Forelimb muscle (tissue), 1 donor: ENCODE results near the gene STAU1. TPM values are rescaled to one million over a fixed set of nuclear protein-coding genes. Genes with fewer than 3 reads are reported as not detected.
"Not testable (repeated sequence)": the region's sequence is repeated elsewhere in the genome, so short reads cannot be mapped to it uniquely, and the experiment has no call there.

Source experiments
- DNase-seq: peaks from one replicate; pipeline ENCODE4 v3.0.0-alpha.2; 2013; ENCODE audit warnings: low read depth
- polyA plus RNA-seq: library from polyadenylated mRNA; unstranded; fragments of 120-200 nt; gene quantifications from one replicate; pipeline ENCODE4 v1.2.1, GENCODE V29; 2013; ENCODE audit not compliant: insufficient read length

STAU1 gene
- polyA plus RNA-seq, 1 donor, result 52.1 TPM

- DNase-seq, result no peak
Measured at GRCh38 chr20:49118307-49118706, 69.8 kb downstream of the STAU1 start.

- no peak for DNase-seq
Measured at GRCh38 chr20:49115564-49115963, 72.6 kb downstream of the STAU1 start.

- no peak for DNase-seq
Measured at GRCh38 chr20:49112596-49113274, 75.4 kb downstream of the STAU1 start.

- DNase-seq, result no peak
Measured at GRCh38 chr20:49110767-49111694, 77.1 kb downstream of the STAU1 start.

DNA sequence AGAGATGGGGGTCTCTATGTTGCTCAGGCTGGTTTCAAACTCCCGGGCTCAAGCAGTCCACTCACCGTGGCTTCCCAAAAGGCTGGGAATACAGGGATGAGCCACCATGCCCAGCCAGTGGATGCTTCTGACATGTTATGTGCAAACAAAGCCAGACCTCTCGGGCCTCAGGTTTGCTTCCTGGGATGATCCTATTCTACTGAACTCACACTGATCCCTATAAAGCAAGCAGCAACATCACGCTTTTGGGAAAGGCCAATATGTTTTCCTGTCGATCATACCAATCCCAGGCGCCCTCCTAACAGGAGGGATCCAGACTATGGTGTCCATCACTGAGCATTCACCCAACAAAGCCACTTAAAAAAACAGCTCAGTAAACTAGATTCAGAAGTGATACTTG lies 81.8 kb downstream of the STAU1 start:
- DNase-seq, result no peak

DNA sequence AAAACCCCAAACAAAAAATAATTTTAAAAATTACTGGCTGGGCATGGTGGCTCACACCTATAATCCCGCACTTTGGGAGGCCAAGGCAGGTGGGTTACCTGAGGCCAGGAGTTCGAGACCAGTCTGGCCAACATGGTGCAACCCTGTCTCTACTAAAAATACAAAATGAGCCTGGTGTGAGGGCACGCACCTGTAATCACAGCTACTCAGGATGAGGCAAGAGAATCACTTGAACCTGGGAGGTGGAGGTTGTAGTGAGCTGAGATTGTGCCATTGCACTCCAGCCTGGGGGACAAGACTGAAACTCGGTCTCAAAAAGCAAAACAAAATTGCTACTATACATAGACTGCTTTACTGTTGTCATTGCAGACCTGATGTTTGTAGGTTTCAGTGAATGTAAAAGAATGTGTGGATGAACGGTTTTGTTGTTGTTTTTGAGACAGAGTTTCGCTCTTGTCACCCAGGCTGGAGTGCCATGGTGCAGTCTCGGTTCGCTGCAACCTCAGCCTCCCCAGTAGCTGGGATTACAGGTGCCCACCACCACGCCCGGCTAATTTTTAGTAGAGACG lies 83.1 kb downstream of the STAU1 start:
- DNase-seq, result not testable (repeated sequence)

- DNase-seq, result no peak
Measured at GRCh38 chr20:49104365-49104648, 83.8 kb downstream of the STAU1 start.

GRCh38 chr20:49103647-49104364 lies 84.3 kb downstream of the STAU1 start:
- no peak for DNase-seq

- DNase-seq, result no peak
Measured at GRCh38 chr20:49103019-49103418, 85.1 kb downstream of the STAU1 start.

DNA sequence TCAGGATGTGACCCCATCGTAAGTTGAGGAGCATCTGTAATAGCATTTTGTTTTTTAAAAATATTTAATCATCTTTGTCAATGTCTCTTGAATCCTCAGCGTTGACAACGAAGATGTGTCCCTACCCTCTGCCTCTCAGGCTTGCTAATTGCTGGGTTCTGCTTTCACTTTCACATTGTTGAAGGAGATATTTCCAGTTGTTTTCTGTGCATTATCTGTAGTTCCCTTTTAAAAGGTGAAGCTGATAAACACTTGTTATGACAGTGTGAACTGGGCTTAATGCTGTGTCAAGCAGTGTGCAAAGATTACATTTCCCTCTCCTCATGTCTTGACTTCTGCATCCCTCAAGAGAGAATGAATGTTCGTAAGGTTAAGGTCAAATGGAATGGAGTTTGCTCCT lies 87.2 kb downstream of the STAU1 start:
- no peak for DNase-seq

GRCh38 chr20:49100292-49100691 lies 87.8 kb downstream of the STAU1 start:
- not testable (repeated sequence) for DNase-seq

DNA sequence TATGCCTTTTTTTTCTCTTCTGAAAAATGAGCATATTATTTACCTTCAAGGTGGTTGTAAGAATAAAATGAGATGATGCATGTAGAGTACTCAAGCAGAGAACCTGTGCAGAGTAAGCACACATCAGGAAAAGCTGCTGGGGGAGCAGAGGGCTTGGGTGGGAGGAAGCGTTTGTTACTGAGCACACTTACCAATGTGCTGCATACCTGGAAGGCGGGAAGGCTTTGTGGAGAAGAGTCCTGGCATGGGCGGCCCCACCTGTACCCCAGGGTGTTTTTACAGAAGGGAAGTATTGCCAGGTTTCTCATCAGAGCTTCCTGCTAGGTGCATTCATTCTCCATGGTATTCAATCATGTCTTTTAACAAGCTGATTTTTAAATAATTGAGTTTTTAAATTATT lies 89.1 kb downstream of the STAU1 start:
- DNase-seq, result no peak

DNA sequence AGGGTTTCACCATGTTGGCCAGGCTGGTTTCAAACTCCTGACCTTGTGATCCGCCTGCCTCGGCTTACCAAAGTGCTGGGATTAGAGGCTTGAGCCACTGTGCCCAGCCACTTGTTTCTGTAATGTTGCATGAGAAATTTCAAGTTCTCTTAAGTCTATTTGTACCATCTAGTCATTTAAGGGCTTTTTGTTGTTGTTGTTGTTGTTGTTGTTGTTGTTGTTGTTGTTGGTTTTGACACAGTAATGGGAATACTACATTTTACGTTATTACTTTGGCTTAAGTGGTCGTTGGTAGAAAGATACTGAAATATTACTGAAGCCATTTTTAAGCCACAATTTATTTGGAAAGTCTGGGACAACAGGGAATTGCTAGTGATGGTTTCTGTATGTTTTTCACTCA lies 90.0 kb downstream of the STAU1 start:
- DNase-seq, result no peak

DNA sequence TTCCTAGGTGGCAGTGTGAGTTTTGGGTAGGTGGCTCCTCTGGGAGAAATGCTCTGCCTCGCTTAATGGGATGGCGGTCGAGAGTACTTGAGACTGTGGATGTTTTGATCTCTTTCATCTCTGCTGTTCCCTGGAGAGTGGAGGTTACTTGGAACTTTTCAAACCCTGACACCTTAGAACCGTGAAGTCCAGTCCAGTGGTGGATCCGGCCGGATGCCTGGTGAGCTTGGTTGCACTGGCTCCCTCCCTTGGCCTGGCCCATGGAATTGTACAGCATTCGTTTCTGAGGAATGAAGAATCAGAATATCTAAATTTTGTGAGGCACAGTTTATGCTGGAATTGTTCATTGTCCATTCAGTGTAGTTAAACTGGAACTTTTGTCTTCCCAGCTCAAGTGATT lies 91.0 kb downstream of the STAU1 start:
- DNase-seq, result no peak

DNA sequence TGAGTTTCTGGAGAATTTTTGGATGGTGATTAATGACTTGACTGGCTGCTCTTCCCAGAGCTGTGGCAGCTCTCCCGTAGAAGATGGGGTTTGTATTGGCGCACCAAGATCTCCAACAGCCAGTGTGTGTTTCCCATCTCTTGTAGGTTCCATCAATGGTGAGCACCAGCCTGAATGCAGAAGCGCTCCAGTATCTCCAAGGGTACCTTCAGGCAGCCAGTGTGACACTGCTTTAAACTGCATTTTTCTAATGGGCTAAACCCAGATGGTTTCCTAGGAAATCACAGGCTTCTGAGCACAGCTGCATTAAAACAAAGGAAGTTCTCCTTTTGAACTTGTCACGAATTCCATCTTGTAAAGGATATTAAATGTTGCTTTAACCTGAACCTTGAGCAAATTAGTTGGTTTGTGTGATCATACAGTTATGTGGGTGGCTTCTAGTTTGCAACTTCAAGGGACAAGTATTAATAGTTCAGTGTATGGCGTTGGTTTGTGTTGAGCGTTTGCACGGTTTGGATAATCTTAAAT lies 91.9 kb downstream of the STAU1 start:
- no peak for DNase-seq

GRCh38 chr20:49091762-49092161 lies 96.4 kb downstream of the STAU1 start:
- no peak for DNase-seq

DNA sequence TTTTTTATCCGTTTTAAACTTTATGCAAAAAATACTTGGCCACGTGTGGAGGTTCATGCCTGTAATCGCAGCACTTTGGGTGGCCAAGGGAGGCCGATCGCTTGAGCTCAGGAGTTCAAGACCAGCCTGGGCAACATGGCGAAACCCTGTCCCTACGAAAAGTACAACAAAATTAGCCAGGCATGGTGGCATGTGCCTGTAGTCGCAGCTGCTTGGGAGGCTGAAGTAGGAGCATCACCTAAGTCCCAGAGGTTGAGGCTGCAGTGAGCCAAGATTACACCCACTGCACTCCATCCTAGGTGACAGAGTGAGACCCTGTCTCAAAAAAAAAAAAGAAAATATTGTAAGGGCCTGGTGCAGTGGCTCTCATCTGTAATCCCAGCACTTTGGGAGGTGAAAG lies 97.0 kb downstream of the STAU1 start:
- no peak for DNase-seq

DNA sequence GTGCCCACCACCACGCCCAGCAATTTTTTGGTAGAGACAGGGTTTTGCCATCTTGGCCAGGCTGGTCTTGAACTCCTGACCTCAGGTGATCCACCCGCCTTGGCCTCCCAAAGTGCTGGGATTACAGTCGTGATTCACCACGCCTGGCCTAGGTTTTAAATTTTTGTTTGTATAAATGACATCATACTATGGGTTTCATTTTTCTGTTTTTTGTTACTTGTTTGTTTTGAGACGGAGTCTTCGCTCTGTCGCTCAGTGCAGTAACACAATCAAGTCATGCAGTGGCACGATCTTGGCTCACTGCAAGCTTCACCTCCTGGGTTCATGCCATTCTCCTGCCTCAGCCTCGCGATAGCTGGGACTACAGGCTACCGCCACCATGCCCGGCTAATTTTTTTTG lies 105.8 kb downstream of the STAU1 start:
- DNase-seq, result not testable (repeated sequence)

GRCh38 chr20:49078310-49078709 lies 109.8 kb downstream of the STAU1 start:
- DNase-seq, result no peak

DNA sequence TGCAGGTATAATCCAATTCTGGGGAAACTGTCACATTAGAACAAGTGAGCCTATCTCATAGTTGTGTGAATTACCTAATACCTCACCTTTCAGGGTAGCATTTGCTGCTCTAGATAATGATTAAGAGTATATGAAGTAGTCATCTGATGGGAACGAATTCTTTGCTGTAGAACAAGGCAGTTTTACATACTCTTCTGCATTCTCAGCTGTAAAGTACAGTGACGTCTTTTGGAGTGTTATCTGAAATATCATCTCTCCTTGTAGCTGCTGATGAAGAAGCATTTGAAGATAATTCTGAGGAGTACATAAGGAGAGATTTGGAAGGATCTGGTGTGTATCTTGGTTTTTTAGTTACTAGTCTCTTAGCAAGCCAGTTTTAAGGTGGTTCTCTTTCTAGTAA lies 113.6 kb downstream of the STAU1 start:
- DNase-seq, result no peak
